HG02970 (cell line): ENCODE measurements around the gene KIF14.
A peak's percentile ranks its signal among the peaks of the same experiment; 100 is the strongest.
"Not testable (repeated sequence)": the region's sequence is repeated elsewhere in the genome, so short reads cannot be mapped to it uniquely, and the experiment has no call there.

Experiments used
- ATAC-seq: cut with Tn5 transposase; IDR thresholded peaks from one replicate; pipeline ENCODE4 v1.9.1; 2021; ENCODE audit warnings: mild to moderate bottlenecking, moderate library complexity, moderate number of reproducible peaks; ENCODE audit not compliant: unreplicated experiment, low FRiP score

KIF14 gene

GRCh38 chr1:200636681-200637080, 16.1 kb upstream of the KIF14 start:
- ATAC-seq: no peak

- no peak for ATAC-seq
Observed at GRCh38 chr1:200634261-200635122, 13.9 kb upstream of the KIF14 start.

- no peak for ATAC-seq
Observed at GRCh38 chr1:200631375-200631774, 10.8 kb upstream of the KIF14 start.

DNA sequence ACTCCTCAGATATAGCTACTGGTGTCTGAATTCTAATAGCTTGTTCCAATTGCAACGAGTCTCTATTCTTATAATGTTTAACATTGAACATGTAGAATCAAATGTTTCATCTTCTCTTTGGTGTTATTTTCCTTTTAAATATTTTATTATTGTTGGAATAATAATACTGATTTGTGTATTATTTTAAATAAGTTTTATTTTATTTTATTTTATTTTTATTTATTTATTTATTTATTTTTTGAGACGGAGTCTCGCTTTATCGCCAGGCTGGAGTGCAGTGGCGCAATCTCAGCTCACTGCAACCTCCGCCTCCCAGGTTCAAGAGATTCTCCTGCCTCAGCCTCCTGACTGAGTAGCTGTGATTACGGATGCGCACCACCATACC, 10.0 kb upstream of the KIF14 start:
- not testable (repeated sequence) for ATAC-seq

- ATAC-seq: no peak
Observed at GRCh38 chr1:200629876-200630514, 9.4 kb upstream of the KIF14 start.

GRCh38 chr1:200628223-200628881, 7.8 kb upstream of the KIF14 start:
- peak; percentile 36 for ATAC-seq

- ATAC-seq: no peak
Observed at GRCh38 chr1:200627575-200628222, 7.1 kb upstream of the KIF14 start.

- no peak for ATAC-seq
Observed at GRCh38 chr1:200626853-200627534, 6.4 kb upstream of the KIF14 start.

GRCh38 chr1:200625381-200625824, 4.9 kb upstream of the KIF14 start:
- peak; percentile 30 for ATAC-seq

GRCh38 chr1:200624679-200625335, 4.3 kb upstream of the KIF14 start:
- no peak for ATAC-seq

GRCh38 chr1:200619894-200620272, 668 bp downstream of the KIF14 start:
- no peak for ATAC-seq

DNA sequence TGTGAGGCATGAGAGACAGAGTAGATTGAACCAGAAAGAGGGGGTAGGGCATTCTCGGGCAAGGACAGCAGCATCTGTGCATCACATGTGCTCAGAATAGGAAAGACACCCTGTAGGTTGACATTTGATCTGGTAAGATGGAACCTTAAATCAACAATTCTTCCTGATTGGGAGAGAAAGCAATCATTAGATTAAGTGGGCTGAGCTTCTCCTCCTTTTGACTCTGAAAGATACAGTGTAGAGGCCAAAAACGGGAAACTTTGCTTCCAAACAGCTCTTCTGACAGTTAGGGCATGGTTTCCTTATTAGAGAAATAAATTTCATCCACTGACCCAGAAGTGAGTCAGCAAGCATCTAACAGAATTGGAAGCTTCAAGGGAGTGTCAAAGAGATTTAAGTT, 9.7 kb downstream of the KIF14 start:
- no peak for ATAC-seq

- ATAC-seq: no peak
Observed at GRCh38 chr1:200602632-200603031, 17.9 kb downstream of the KIF14 start.

GRCh38 chr1:200590001-200590400, 30.6 kb downstream of the KIF14 start:
- no peak for ATAC-seq

DNA sequence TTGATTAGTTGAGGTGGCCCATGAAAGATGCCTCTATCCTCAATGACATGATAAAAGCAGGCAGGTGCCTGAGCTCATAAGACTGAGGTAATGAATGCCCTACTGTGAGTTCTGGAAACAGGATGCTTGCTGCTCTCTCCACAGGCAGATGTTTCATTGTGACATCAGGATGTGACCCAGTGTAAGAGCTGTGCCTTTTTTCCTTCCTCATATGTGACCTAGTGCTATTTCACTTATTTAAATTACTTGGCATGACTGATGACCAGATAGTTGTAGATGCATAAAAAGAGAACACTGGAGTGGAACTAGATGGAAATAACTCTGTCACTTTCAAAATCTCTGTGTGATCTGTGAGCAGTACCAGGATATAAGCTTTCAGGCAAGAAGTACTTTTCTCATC, 31.9 kb downstream of the KIF14 start:
- ATAC-seq: no peak

DNA sequence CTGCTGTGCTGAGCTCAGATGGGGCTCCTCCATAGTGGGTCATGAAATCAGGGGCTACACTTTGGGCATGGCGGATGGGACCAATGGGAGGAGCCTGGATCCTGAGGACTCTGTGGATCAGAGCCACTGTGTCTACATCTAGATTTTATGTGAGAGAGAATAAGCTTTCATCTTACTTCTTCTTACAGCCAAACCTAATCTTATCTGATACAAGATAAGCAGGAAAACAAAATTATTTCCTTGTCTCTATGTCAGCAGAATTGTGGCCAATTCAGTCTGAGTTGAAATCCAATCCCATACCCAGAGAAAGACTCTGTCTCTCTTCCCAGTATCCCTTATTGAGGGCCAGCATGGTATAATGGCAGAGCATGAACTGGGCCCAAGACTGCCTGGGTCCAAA, 56.2 kb downstream of the KIF14 start:
- no peak for ATAC-seq

DNA sequence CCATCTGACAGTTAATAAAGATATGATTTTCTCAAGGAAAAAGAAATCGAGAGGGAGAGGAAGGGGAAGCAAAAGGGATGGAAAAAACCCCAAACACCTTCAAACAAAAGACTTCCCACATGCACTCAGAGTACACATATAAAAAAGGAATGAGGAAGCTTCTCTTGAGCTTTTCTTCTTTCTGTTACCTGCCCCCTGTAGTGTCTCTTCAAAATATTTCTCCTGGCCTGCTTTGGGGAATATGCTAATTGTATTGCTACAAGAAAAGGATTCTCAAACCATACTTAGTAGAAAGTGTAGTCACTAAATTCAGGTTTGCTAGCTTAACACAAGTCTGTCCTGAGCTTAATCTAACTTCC, 58.7 kb downstream of the KIF14 start:
- no peak for ATAC-seq

DNA sequence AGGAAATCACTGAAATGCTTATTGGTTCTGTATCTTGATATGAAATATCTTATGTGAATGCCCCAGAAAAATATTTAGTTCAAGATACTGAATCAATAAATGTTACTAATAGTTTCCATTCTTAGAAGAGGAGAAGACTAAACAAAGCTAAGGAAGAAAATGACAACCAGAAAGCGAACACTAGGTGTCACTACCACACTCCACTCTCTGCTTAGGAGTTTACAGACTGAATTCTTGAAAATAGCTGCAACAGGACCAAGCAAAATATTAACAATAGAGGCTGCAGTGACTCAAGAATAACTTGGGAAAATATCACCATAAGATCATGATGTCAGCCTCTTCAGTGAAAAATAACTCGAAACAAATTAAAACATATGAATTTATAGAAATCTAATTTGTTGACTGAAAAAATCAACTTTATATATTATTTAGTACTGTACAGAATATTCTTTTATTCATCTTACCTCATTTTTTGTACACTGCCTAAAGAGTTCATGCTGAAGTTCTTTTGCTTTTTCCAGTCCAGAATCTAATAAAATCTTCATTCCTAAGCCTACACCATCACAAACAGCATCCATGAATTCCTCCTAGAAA, 61.6 kb downstream of the KIF14 start:
- no peak for ATAC-seq

DNA sequence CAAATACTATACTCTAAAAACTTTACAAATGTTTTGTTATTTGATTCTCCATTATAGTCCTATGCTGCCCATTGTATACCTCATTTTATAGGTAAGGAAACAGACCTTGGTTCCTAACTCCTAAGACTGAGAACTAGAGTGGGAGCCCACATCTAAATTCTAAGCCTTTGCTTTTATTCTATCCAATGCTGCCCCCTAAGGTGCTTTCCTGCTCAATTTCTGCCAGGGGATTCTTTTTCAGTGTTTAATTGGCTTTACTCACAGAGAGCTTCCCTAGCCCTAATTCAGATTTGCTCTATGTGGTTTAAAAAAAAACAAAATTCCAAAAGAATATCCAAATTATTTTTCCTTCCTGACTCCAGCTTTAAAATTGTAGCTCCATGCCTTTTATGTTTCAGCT, 64.5 kb downstream of the KIF14 start:
- ATAC-seq: no peak

GRCh38 chr1:200552737-200553136, 67.8 kb downstream of the KIF14 start:
- not testable (repeated sequence) for ATAC-seq
